ENCODE data around the gene SLC35A3. TPM values are rescaled to one million over a fixed set of nuclear protein-coding genes. Genes with fewer than 3 reads are reported as not detected.
"Not testable (repeated sequence)": the region's sequence is repeated elsewhere in the genome, so short reads cannot be mapped to it uniquely, and the experiment has no call there.

The SLC35A3 gene
- total and polyA plus RNA-seq, 2 of the 4 experiments (the other 2 are of a cell fraction) = 9.6 to 13.6 TPM

GRCh38 chr1:99972066-99972465 lies 2.3 kb downstream of the SLC35A3 start:
- H3K27ac ChIP-seq (ENCODE audit: insufficient read depth, low read length); dilution Hi-C loops (cut with HindIII; ENCODE audit: low sequenced_read_pairs, unreplicated experiment); H3K9ac ChIP-seq (ENCODE audit: low read depth, low read length); H3K18ac ChIP-seq (ENCODE audit: low read depth, low read length); H3K56ac ChIP-seq (ENCODE audit: extremely low read depth, insufficient read depth, low read length); H3K9me3 ChIP-seq (ENCODE audit: control insufficient read depth, insufficient read depth, low read length); H3K14ac ChIP-seq (replicated peaks; ENCODE audit: low read depth, low read length); H2BK15ac ChIP-seq (ENCODE audit: low read depth, low read length); H2BK5ac ChIP-seq (ENCODE audit: low read depth, low read length, poor library complexity, severe bottlenecking); H3K27me3 ChIP-seq (ENCODE audit: control insufficient read depth, insufficient read depth, low read length); ATAC-seq (ENCODE audit: low read depth); H4K5ac ChIP-seq (ENCODE audit: low read depth, low read length); H3K4me2 ChIP-seq (ENCODE audit: low read depth, low read length); CTCF ChIA-PET; H2AFZ ChIP-seq (replicated peaks; ENCODE audit: low read length, poor library complexity); H3K4me3 ChIP-seq (ENCODE audit: insufficient read depth, low read depth, low read length); intact Hi-C loops (cut with micrococcal nuclease); BruUV-seq (replicated peaks); H4K91ac ChIP-seq (ENCODE audit: insufficient read depth, low read depth, low read length); H2BK20ac ChIP-seq (ENCODE audit: low read depth, low read length); POLR2A ChIA-PET (ENCODE audit: unreplicated experiment); H3K9me1 ChIP-seq (ENCODE audit: insufficient read depth, low read length); H2AK5ac ChIP-seq (ENCODE audit: low read depth, low read length); H3K4me1 ChIP-seq (ENCODE audit: control insufficient read depth, insufficient read depth, low read length); H2AK9ac ChIP-seq (replicated peaks; ENCODE audit: low read depth, low read length, poor library complexity); H3K23ac ChIP-seq (ENCODE audit: low read depth, low read length); H4K8ac ChIP-seq (ENCODE audit: low read depth in 2 of 2, low read length in 2 of 2); H3K4ac ChIP-seq (ENCODE audit: low read depth, low read length); DNase-seq; in situ Hi-C loops (cut with MboI; ENCODE audit: low sequenced_read_pairs); H2BK120ac ChIP-seq (ENCODE audit: low read depth, low read length); H4K20me1 ChIP-seq (ENCODE audit: insufficient read depth, low read length); H3K36me3 ChIP-seq (ENCODE audit: control insufficient read depth, insufficient read depth, low read length): not testable (repeated sequence)
- WGBS, 2 experiments (ENCODE audit: extremely low coverage in 2 of 2, insufficient read length in 1 of 2) = 90% methylated on average over 2 of the region's 7 CpGs; no CpG with 5 or more reads in 1 of the 2 experiments
- H3K79me1 ChIP-seq (ENCODE audit: low read depth in 1 of 2, low read length in 2 of 2) = peaks cover 11 to 30% of the 10 kb centered on the region in 2 experiments; a peak in 3 of 4 replicates
